HepG2 (cell line): ENCODE data around the gene UAP1L1. TPM values are rescaled to one million over a fixed set of nuclear protein-coding genes. Genes with fewer than 3 reads are reported as not detected.

Experiments
- CENPT ChIP-seq: sonication (generic); formaldehyde crosslinking; IDR thresholded peaks from 2 replicates; pipeline ENCODE4 v1.8.0; 2022; ENCODE audit warnings: low read depth, mild to moderate bottlenecking, moderate library complexity, missing genetic modification reagents
- CSRNP2 ChIP-seq: sonication (generic); formaldehyde crosslinking; conservative IDR thresholded peaks from 2 replicates; pipeline ENCODE4 v1.8.0; 2022; ENCODE audit warnings: low read depth, missing genetic modification reagents
- NR2F6 ChIP-seq, 2 experiments: IDR thresholded peaks; 2 replicates each; pipeline ENCODE4 v1.6.1; 2016; ENCODE audit warnings: antibody characterized with exemption in 1 of 2, mild to moderate bottlenecking in 1 of 2
- PAF1 ChIP-seq: IDR thresholded peaks from 2 replicates; pipeline ENCODE4 v1.6.1; 2016; ENCODE audit warnings: missing genetic modification reagents, missing compliant biosample characterization
- SP1 ChIP-seq, 2 experiments: fragments of 450-650 bp in 1 of 2; sonication (generic) in 1 of 2; formaldehyde crosslinking in 1 of 2; IDR thresholded peaks; 2 replicates each; pipeline versions ENCODE4 v1.4.0 to v1.6.1; 2016 to 2020; ENCODE audit warnings: missing genetic modification reagents in 1 of 2
- TAF15 ChIP-seq: fragments of 200-400 bp; formaldehyde crosslinking; IDR thresholded peaks from one replicate; pipeline ENCODE4 v1.6.1; 2018; ENCODE audit warnings: mild to moderate bottlenecking, low read depth, low read length; ENCODE audit not compliant: poor library complexity, severe bottlenecking
- USF2 ChIP-seq, 2 experiments: sonication (generic) in 1 of 2; formaldehyde crosslinking in 1 of 2; IDR thresholded peaks; 2 replicates each; pipeline versions ENCODE4 v1.5.1 to v1.6.1; 2011 to 2020; ENCODE audit warnings: borderline replicate concordance in 1 of 2, low read depth in 1 of 2, low read length in 1 of 2, mild to moderate bottlenecking in 1 of 2, missing genetic modification reagents in 1 of 2, moderate library complexity in 1 of 2
- ZFP36 ChIP-seq: fragments of 150-350 bp; IDR thresholded peaks from 2 replicates; pipeline ENCODE4 v1.6.1; 2018; ENCODE audit warnings: borderline replicate concordance, low read length, low read depth; ENCODE audit not compliant: partially characterized antibody
- ZIK1 ChIP-seq: sonication (generic); formaldehyde crosslinking; IDR thresholded peaks from 2 replicates; pipeline ENCODE4 v1.5.0; 2020; ENCODE audit warnings: mild to moderate bottlenecking, low read depth, missing genetic modification reagents, borderline replicate concordance
- ZNF350 ChIP-seq: sonication (generic); formaldehyde crosslinking; IDR thresholded peaks from 2 replicates; pipeline ENCODE4 v1.4.0; 2020; ENCODE audit warnings: mild to moderate bottlenecking, low read depth, missing genetic modification reagents, borderline replicate concordance
- ZZZ3 ChIP-seq: sonication (generic); formaldehyde crosslinking; IDR thresholded peaks from 2 replicates; pipeline ENCODE4 v1.4.0; 2020; ENCODE audit warnings: missing genetic modification reagents, mild to moderate bottlenecking, borderline replicate concordance
- polyA plus RNA-seq, 8 experiments: library from polyadenylated mRNA; depleted of rRNA in 3 of 8; stranded (reverse) in 7 of 8; unstranded in 1 of 8; fragments of >200 nt; fragmentation: Illumina TruSeq in 4 of 8; extraction: Trizol in 4 of 8; gene quantifications; 2 replicates each; pipeline versions ENCODE4 v1.2.1 to v1.2.3, GENCODE V29; 2011 to 2016; ENCODE audit warnings: low read depth in 4 of 8, missing spikeins in 1 of 8, mixed read lengths in 1 of 8; ENCODE audit not compliant: insufficient read depth in 1 of 8
- total RNA-seq, 5 experiments: library from RNA; depleted of rRNA; stranded (reverse); fragments of >200 nt; fragmentation: Illumina TruSeq; extraction: Trizol; gene quantifications; 2 replicates each; pipeline ENCODE4 v1.2.3, GENCODE V29; 2016; ENCODE audit warnings: low read depth in 1 of 5
- TF ChIP-seq, protein P1 (sequence below): sonication (generic); formaldehyde crosslinking; IDR thresholded peaks from 2 replicates; pipeline ENCODE4 v1.5.0; 2020; ENCODE audit warnings: missing genetic modification reagents
- TF ChIP-seq, protein P2 (sequence below): sonication (generic); formaldehyde crosslinking; IDR thresholded peaks from 2 replicates; pipeline ENCODE4 v1.4.0; 2020; ENCODE audit warnings: missing genetic modification reagents
- TF ChIP-seq, protein P3 (sequence below): sonication (generic); formaldehyde crosslinking; IDR thresholded peaks from 2 replicates; pipeline ENCODE4 v1.4.0; 2020; ENCODE audit warnings: missing genetic modification reagents, low read depth, mild to moderate bottlenecking, borderline replicate concordance

The UAP1L1 gene
- total and polyA plus RNA-seq, 2 of the 13 experiments (the other 11 are each of a cell fraction or from before 2014, with no cell fraction given), result 5.4 to 6.4 TPM

DNA sequence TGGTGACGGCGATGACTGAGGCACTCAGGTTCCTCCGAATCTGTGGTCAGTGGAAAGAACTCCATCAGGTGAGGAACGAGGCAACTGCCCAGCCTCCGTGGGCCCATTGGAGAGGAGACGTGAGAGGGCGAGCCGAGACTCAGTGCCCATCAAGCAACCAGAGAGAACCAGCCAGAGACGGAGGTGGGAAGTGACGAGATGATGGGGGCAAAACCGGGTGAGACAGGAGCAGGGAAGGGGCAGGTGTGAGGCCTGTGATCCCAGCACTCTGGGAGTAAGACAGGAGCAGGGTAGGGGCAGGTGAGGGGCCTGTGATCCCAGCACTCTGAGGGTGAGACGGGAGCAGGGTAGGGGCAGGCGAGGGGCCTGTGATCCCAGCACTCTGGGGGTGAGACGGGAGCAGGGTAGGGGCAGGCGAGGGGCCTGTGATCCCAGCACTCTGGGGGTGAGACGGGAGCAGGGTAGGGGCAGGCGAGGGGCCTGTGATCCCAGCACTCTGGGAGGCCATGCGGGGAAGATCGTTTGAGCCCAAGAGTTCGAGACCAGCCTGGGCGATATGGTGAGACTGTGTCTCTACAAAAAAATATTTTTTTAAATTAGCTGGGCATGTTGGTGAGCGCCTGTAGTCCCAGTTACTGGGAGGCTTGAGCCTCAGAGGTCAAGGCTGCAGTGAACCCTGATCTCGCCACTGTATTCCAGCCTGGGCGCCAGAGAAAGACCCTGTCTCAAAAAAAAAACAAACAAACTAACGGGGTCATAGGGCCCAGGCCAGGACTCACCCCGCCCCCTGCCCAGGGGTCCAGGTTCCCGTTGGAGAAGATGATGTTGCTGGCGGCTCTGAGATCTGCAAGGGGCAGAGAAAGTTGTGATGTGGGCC lies 33.8 kb downstream of the UAP1L1 start (continued):
- TF ChIP-seq TAF15, result no peak
- TF ChIP-seq, protein P1, sequence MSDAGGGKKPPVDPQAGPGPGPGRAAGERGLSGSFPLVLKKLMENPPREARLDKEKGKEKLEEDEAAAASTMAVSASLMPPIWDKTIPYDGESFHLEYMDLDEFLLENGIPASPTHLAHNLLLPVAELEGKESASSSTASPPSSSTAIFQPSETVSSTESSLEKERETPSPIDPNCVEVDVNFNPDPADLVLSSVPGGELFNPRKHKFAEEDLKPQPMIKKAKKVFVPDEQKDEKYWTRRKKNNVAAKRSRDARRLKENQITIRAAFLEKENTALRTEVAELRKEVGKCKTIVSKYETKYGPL (CRISPR knock-in tag), result no peak
- TF ChIP-seq, protein P2, sequence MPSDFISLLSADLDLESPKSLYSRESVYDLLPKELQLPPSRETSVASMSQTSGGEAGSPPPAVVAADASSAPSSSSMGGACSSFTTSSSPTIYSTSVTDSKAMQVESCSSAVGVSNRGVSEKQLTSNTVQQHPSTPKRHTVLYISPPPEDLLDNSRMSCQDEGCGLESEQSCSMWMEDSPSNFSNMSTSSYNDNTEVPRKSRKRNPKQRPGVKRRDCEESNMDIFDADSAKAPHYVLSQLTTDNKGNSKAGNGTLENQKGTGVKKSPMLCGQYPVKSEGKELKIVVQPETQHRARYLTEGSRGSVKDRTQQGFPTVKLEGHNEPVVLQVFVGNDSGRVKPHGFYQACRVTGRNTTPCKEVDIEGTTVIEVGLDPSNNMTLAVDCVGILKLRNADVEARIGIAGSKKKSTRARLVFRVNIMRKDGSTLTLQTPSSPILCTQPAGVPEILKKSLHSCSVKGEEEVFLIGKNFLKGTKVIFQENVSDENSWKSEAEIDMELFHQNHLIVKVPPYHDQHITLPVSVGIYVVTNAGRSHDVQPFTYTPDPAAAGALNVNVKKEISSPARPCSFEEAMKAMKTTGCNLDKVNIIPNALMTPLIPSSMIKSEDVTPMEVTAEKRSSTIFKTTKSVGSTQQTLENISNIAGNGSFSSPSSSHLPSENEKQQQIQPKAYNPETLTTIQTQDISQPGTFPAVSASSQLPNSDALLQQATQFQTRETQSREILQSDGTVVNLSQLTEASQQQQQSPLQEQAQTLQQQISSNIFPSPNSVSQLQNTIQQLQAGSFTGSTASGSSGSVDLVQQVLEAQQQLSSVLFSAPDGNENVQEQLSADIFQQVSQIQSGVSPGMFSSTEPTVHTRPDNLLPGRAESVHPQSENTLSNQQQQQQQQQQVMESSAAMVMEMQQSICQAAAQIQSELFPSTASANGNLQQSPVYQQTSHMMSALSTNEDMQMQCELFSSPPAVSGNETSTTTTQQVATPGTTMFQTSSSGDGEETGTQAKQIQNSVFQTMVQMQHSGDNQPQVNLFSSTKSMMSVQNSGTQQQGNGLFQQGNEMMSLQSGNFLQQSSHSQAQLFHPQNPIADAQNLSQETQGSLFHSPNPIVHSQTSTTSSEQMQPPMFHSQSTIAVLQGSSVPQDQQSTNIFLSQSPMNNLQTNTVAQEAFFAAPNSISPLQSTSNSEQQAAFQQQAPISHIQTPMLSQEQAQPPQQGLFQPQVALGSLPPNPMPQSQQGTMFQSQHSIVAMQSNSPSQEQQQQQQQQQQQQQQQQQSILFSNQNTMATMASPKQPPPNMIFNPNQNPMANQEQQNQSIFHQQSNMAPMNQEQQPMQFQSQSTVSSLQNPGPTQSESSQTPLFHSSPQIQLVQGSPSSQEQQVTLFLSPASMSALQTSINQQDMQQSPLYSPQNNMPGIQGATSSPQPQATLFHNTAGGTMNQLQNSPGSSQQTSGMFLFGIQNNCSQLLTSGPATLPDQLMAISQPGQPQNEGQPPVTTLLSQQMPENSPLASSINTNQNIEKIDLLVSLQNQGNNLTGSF (CRISPR knock-in tag), result no peak
- TF ChIP-seq CENPT, result no peak
- no peak for TF ChIP-seq ZIK1
- no peak for TF ChIP-seq PAF1 (CRISPR knock-in tag)
- no peak for TF ChIP-seq CSRNP2 (CRISPR knock-in tag)
- TF ChIP-seq USF2 (IDR thresholded peaks at IDR 0.05; ENCODE audit: low read depth, low read length), result no peak
- no peak for TF ChIP-seq USF2 (CRISPR knock-in tag; IDR thresholded peaks at IDR 0.05; ENCODE audit: borderline replicate concordance)
- TF ChIP-seq ZNF350, result no peak
- TF ChIP-seq ZFP36, result no peak
- TF ChIP-seq, protein P3, sequence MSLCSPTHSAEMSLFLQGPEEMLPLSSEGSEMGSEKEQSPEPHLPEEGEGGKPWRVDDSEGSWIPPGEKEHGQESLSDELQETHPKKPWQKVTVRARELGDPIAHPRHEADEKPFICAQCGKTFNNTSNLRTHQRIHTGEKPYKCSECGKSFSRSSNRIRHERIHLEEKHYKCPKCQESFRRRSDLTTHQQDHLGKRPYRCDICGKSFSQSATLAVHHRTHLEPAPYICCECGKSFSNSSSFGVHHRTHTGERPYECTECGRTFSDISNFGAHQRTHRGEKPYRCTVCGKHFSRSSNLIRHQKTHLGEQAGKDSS (CRISPR knock-in tag), result no peak
- no peak for TF ChIP-seq SP1 (IDR thresholded peaks at IDR 0.05)
- TF ChIP-seq SP1 (CRISPR knock-in tag; IDR thresholded peaks at IDR 0.05), result no peak
- TF ChIP-seq NR2F6 (IDR thresholded peaks at IDR 0.05), result peak; percentile 76
- peak; percentile 65 for TF ChIP-seq NR2F6 (CRISPR knock-in tag; IDR thresholded peaks at IDR 0.05)
- no peak for TF ChIP-seq ZZZ3 (CRISPR knock-in tag)
